ENCODE results near the gene FABP3.
A peak's percentile ranks its signal among the peaks of the same experiment; 100 is the strongest.

FABP3 gene

GRCh38 chr1:31372051-31372450 is 825 bp downstream of the FABP3 start:
- no peak for ATAC-seq
- no peak for DNase-seq

- DNase-seq: no peak
- no peak for ATAC-seq
Measured at GRCh38 chr1:31371121-31371959, 1.5 kb downstream of the FABP3 start.

GRCh38 chr1:31370565-31370964 is 2.3 kb downstream of the FABP3 start:
- no peak for ATAC-seq
- no peak for DNase-seq

GRCh38 chr1:31370021-31370420 is 2.9 kb downstream of the FABP3 start:
- no peak for ATAC-seq

GRCh38 chr1:31368611-31369107 is 4.2 kb downstream of the FABP3 start:
- no peak for DNase-seq
- no peak for ATAC-seq

More at GRCh38 chr1:31370021-31370420, 2.9 kb downstream of the FABP3 start:
- DNase-seq: no peak

GRCh38 chr1:31366796-31367195 is 6.1 kb downstream of the FABP3 start:
- ATAC-seq (no peak), DNase-seq (no peak)

GRCh38 chr1:31364561-31365250 is 8.2 kb downstream of the FABP3 start:
- ATAC-seq (no peak), DNase-seq (no peak)

- DNase-seq (no peak), ATAC-seq (no peak)
Measured at GRCh38 chr1:31362032-31362431, 10.8 kb downstream of the FABP3 start.

GRCh38 chr1:31361607-31362006 is 11.3 kb downstream of the FABP3 start:
- DNase-seq: no peak
- ATAC-seq: no peak

- ATAC-seq (no peak), DNase-seq (no peak)
Measured at GRCh38 chr1:31356427-31356826, 16.4 kb downstream of the FABP3 start.

GRCh38 chr1:31354283-31354682 is 18.6 kb downstream of the FABP3 start:
- no peak for ATAC-seq
- DNase-seq: no peak

GRCh38 chr1:31348449-31348848 is 24.4 kb downstream of the FABP3 start:
- no peak for DNase-seq
- ATAC-seq: no peak

GRCh38 chr1:31346785-31347184 is 26.1 kb downstream of the FABP3 start:
- no peak for DNase-seq
- no peak for ATAC-seq

- no peak for ATAC-seq
- DNase-seq: no peak
Measured at GRCh38 chr1:31345635-31346034, 27.2 kb downstream of the FABP3 start.

- no peak for ATAC-seq
- no peak for DNase-seq
Measured at GRCh38 chr1:31344503-31344902, 28.4 kb downstream of the FABP3 start.

- ATAC-seq (no peak), DNase-seq (no peak)
Measured at GRCh38 chr1:31336687-31337467, 36.0 kb downstream of the FABP3 start.

- DNase-seq (no peak), ATAC-seq (no peak)
Measured at GRCh38 chr1:31335007-31335406, 37.9 kb downstream of the FABP3 start.

GRCh38 chr1:31327381-31327780 is 45.5 kb downstream of the FABP3 start:
- ATAC-seq (no peak), DNase-seq (no peak)

- ATAC-seq (peak; percentile 49), DNase-seq (no peak)
Measured at GRCh38 chr1:31326461-31326860, 46.4 kb downstream of the FABP3 start.

GRCh38 chr1:31324992-31325391 is 47.9 kb downstream of the FABP3 start:
- ATAC-seq (no peak), DNase-seq (no peak)

- ATAC-seq: no peak
Measured at GRCh38 chr1:31324093-31324492, 48.8 kb downstream of the FABP3 start.

GRCh38 chr1:31318146-31318545 is 54.7 kb downstream of the FABP3 start:
- no peak for ATAC-seq
- DNase-seq: no peak

More at GRCh38 chr1:31324093-31324492, 48.8 kb downstream of the FABP3 start:
- no peak for DNase-seq

GRCh38 chr1:31315902-31316301 is 57.0 kb downstream of the FABP3 start:
- no peak for ATAC-seq
- DNase-seq: no peak

All from stimulated activated naive CD8-positive, alpha-beta T cell treated with anti-CD3 and anti-CD28 coated beads, Interleukin-15, Interleukin-2, amounts not matched to agents 100 U/mL and 50 U/mL, for 24 hours (primary cell).